Endothelial cell of umbilical vein (primary cell): ENCODE measurements around the gene CCDC69.

Source experiments
- EZH2 ChIP-seq: IDR thresholded peaks from 2 replicates; pipeline ENCODE4 v1.6.1; 2012; ENCODE audit warnings: borderline replicate concordance, low read depth, mild to moderate bottlenecking, moderate library complexity, low read length, inconsistent platforms; ENCODE audit not compliant: severe bottlenecking
- POLR2A ChIP-seq: IDR thresholded peaks from 2 replicates; pipeline ENCODE4 v1.6.1; 2012; ENCODE audit warnings: low read depth, mild to moderate bottlenecking, control low read depth, low read length

- no peak for TF ChIP-seq EZH2
- no peak for TF ChIP-seq POLR2A
Observed at GRCh38 chr5:151143645-151144044, 80.2 kb downstream of the CCDC69 start.
